B cell (primary cell): Measurements from ENCODE around the gene TMEM53.

Experiments
- EZH2 ChIP-seq: IDR thresholded peaks from 2 replicates; pipeline ENCODE4 v1.6.1; 2012; ENCODE audit warnings: borderline replicate concordance, low read depth, mild to moderate bottlenecking, moderate library complexity, low read length; ENCODE audit not compliant: insufficient read depth, poor library complexity, severe bottlenecking
- TF ChIP-seq, protein P1 (sequence below): fragments of 200-600 bp; IDR thresholded peaks from one replicate; pipeline ENCODE4 v1.8.0; 2022; ENCODE audit warnings: antibody characterized with exemption, mild to moderate bottlenecking

DNA sequence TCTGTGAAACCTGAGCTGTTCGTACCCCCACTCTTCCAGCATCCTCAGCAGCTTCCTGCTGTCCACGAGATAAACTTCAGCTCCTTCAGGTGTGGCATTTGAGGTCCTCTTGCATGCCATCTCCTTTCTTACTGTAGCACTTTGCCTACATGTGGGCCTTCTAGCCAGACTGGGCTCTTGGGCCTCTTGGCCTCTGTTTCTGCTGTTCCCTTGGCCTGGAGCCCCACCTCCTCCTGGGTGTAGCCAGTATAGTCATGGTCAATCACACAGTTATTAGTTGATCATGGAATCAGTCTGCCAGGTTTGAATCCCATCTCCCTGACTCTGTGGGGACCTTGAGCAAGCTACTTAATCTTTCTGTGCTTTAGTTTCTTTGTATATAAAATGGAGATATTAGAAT is 26.4 kb downstream of the TMEM53 start:
- TF ChIP-seq, protein P1, sequence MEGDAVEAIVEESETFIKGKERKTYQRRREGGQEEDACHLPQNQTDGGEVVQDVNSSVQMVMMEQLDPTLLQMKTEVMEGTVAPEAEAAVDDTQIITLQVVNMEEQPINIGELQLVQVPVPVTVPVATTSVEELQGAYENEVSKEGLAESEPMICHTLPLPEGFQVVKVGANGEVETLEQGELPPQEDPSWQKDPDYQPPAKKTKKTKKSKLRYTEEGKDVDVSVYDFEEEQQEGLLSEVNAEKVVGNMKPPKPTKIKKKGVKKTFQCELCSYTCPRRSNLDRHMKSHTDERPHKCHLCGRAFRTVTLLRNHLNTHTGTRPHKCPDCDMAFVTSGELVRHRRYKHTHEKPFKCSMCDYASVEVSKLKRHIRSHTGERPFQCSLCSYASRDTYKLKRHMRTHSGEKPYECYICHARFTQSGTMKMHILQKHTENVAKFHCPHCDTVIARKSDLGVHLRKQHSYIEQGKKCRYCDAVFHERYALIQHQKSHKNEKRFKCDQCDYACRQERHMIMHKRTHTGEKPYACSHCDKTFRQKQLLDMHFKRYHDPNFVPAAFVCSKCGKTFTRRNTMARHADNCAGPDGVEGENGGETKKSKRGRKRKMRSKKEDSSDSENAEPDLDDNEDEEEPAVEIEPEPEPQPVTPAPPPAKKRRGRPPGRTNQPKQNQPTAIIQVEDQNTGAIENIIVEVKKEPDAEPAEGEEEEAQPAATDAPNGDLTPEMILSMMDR = no peak
- TF ChIP-seq EZH2 = no peak
